Liver (tissue), 3 donors: ENCODE measurements around the gene NRSN2.
"Not testable (repeated sequence)": the region's sequence is repeated elsewhere in the genome, so short reads cannot be mapped to it uniquely, and the experiment has no call there.

Experiments
- FOXA1 ChIP-seq: IDR thresholded peaks from 2 replicates; pipeline ENCODE4 v1.6.1; 2016; ENCODE audit warnings: antibody characterized with exemption
- YY1 ChIP-seq: IDR thresholded peaks from 2 replicates; pipeline ENCODE4 v1.6.1; 2016; ENCODE audit warnings: antibody characterized with exemption, mild to moderate bottlenecking
- TF ChIP-seq, protein P1 (sequence below): IDR thresholded peaks from 2 replicates; pipeline ENCODE4 v1.6.1; 2016; ENCODE audit warnings: antibody characterized with exemption
- TF ChIP-seq, protein P2 (sequence below): IDR thresholded peaks from 2 replicates; pipeline ENCODE4 v1.6.1; 2016; ENCODE audit warnings: antibody characterized with exemption, mild to moderate bottlenecking
- TF ChIP-seq, protein P3 (sequence below): fragments of 150-350 bp; IDR thresholded peaks from 2 replicates; pipeline ENCODE4 v1.5.1; 2017; ENCODE audit warnings: improper control_type of control experiment, low read depth, low read length; ENCODE audit not compliant: missing input control
- TF ChIP-seq, protein P4 (sequence below): IDR thresholded peaks from 2 replicates; pipeline ENCODE4 v1.6.1; 2016; ENCODE audit warnings: antibody characterized with exemption
- donor health status: healthy.
- donor health status: healthy.

DNA sequence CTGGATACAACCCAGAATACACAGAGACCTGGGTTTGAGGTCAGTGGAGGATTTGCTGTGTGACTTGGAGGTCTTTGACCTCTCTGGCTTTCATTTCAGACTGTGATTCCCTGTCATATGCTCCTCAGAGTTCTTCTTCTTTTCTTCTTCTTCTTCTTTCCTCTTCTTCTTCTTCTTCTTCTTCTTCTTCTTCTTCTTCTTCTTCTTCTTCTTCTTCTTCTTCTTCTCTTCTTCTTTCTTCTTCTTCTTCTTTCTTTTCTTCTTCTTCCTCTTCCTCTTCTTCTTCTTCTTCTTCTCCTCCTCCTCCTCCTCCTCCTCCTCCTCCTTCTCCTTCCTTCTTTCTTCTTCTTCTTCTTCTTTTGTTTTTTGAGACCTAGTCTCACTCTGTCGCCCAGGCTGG is 10.9 kb upstream of the NRSN2 start:
- TF ChIP-seq, protein P1, sequence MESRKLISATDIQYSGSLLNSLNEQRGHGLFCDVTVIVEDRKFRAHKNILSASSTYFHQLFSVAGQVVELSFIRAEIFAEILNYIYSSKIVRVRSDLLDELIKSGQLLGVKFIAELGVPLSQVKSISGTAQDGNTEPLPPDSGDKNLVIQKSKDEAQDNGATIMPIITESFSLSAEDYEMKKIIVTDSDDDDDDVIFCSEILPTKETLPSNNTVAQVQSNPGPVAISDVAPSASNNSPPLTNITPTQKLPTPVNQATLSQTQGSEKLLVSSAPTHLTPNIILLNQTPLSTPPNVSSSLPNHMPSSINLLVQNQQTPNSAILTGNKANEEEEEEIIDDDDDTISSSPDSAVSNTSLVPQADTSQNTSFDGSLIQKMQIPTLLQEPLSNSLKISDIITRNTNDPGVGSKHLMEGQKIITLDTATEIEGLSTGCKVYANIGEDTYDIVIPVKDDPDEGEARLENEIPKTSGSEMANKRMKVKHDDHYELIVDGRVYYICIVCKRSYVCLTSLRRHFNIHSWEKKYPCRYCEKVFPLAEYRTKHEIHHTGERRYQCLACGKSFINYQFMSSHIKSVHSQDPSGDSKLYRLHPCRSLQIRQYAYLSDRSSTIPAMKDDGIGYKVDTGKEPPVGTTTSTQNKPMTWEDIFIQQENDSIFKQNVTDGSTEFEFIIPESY = not testable (repeated sequence)
- TF ChIP-seq, protein P2, sequence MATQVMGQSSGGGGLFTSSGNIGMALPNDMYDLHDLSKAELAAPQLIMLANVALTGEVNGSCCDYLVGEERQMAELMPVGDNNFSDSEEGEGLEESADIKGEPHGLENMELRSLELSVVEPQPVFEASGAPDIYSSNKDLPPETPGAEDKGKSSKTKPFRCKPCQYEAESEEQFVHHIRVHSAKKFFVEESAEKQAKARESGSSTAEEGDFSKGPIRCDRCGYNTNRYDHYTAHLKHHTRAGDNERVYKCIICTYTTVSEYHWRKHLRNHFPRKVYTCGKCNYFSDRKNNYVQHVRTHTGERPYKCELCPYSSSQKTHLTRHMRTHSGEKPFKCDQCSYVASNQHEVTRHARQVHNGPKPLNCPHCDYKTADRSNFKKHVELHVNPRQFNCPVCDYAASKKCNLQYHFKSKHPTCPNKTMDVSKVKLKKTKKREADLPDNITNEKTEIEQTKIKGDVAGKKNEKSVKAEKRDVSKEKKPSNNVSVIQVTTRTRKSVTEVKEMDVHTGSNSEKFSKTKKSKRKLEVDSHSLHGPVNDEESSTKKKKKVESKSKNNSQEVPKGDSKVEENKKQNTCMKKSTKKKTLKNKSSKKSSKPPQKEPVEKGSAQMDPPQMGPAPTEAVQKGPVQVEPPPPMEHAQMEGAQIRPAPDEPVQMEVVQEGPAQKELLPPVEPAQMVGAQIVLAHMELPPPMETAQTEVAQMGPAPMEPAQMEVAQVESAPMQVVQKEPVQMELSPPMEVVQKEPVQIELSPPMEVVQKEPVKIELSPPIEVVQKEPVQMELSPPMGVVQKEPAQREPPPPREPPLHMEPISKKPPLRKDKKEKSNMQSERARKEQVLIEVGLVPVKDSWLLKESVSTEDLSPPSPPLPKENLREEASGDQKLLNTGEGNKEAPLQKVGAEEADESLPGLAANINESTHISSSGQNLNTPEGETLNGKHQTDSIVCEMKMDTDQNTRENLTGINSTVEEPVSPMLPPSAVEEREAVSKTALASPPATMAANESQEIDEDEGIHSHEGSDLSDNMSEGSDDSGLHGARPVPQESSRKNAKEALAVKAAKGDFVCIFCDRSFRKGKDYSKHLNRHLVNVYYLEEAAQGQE = not testable (repeated sequence)
- TF ChIP-seq, protein P3, sequence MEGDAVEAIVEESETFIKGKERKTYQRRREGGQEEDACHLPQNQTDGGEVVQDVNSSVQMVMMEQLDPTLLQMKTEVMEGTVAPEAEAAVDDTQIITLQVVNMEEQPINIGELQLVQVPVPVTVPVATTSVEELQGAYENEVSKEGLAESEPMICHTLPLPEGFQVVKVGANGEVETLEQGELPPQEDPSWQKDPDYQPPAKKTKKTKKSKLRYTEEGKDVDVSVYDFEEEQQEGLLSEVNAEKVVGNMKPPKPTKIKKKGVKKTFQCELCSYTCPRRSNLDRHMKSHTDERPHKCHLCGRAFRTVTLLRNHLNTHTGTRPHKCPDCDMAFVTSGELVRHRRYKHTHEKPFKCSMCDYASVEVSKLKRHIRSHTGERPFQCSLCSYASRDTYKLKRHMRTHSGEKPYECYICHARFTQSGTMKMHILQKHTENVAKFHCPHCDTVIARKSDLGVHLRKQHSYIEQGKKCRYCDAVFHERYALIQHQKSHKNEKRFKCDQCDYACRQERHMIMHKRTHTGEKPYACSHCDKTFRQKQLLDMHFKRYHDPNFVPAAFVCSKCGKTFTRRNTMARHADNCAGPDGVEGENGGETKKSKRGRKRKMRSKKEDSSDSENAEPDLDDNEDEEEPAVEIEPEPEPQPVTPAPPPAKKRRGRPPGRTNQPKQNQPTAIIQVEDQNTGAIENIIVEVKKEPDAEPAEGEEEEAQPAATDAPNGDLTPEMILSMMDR = not testable (repeated sequence)
- TF ChIP-seq, protein P4, sequence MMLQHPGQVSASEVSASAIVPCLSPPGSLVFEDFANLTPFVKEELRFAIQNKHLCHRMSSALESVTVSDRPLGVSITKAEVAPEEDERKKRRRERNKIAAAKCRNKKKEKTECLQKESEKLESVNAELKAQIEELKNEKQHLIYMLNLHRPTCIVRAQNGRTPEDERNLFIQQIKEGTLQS = not testable (repeated sequence)
- TF ChIP-seq YY1, FOXA1: not testable (repeated sequence)
